C4-2B (cell line): ENCODE data around the gene CEMIP.

ENCODE experiments used
- ZFX ChIP-seq: fragments of 450-650 bp; IDR thresholded peaks from 2 replicates; pipeline ENCODE4 v1.6.1; 2017
- TF ChIP-seq, protein P1 (sequence below): fragments of 450-650 bp; conservative IDR thresholded peaks from 2 replicates; pipeline ENCODE4 v1.5.1; 2017; ENCODE audit warnings: mild to moderate bottlenecking

DNA sequence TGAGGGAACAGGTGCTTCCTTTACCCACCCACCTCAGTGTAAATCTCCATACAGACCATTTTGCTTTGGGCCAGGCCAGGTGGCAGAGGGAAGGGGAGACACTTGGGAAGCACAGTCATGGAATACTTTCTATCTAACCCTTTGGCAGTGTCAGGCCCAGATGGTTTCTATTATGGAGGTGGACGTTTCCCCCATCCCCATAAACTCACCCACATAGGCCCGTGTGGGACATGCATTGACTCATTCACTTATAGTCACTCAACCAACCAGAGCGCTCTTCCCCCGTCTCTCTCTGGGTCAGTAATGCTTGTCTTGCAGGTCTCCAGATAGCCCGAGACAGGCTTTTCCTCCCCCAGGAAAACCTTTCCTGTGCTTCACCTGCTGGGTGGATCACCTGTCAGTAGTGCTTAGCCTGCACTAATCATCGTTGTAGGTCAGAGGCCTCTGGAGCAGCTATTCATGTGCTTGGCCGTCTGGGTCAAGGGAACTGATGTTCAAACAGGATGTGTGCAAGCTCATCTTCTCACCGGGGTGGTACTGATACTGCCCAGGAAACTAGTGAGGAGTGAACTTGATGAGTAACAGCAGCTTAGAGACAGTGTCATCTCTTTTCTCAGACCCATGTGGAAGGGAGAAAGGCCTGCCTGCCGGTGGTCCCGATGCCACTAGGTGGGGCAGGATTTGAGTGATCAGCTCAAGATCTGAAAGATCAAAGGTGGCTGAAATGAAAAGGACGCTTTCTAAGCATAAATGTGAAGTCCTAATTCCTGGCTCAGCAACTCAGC lies 67.1 kb downstream of the CEMIP start:
- TF ChIP-seq, protein P1, sequence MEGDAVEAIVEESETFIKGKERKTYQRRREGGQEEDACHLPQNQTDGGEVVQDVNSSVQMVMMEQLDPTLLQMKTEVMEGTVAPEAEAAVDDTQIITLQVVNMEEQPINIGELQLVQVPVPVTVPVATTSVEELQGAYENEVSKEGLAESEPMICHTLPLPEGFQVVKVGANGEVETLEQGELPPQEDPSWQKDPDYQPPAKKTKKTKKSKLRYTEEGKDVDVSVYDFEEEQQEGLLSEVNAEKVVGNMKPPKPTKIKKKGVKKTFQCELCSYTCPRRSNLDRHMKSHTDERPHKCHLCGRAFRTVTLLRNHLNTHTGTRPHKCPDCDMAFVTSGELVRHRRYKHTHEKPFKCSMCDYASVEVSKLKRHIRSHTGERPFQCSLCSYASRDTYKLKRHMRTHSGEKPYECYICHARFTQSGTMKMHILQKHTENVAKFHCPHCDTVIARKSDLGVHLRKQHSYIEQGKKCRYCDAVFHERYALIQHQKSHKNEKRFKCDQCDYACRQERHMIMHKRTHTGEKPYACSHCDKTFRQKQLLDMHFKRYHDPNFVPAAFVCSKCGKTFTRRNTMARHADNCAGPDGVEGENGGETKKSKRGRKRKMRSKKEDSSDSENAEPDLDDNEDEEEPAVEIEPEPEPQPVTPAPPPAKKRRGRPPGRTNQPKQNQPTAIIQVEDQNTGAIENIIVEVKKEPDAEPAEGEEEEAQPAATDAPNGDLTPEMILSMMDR = no peak
- TF ChIP-seq ZFX = no peak
